Trophoblast cell (in vitro differentiated cells and primary cell): ENCODE data around the gene ARHGAP31.
A peak's percentile ranks its signal among the peaks of the same experiment; 100 is the strongest.

Experiments
- DNase-seq, 2 donors: peaks; one replicate each; pipeline ENCODE4 v3.0.0-alpha.2; 2016
- H2AFZ ChIP-seq: 2 replicates; pipeline ENCODE4 v1.6.1; 2013; ENCODE audit warnings: low read length, moderate library complexity, mild to moderate bottlenecking; ENCODE audit not compliant: insufficient read depth, poor library complexity
- H2AK5ac ChIP-seq: 2 replicates; pipeline ENCODE4 v1.6.1; 2013; ENCODE audit warnings: mild to moderate bottlenecking, low read length
- H2BK120ac ChIP-seq: 2 replicates; pipeline ENCODE4 v1.6.1; 2013; ENCODE audit warnings: low read length, mild to moderate bottlenecking, moderate library complexity; ENCODE audit not compliant: insufficient read depth, poor library complexity
- H2BK12ac ChIP-seq: 2 replicates; pipeline ENCODE4 v1.6.1; 2013; ENCODE audit warnings: mild to moderate bottlenecking, low read length, moderate library complexity
- H2BK5ac ChIP-seq: 2 replicates; pipeline ENCODE4 v1.6.1; 2013; ENCODE audit warnings: low read length, low read depth, moderate library complexity, mild to moderate bottlenecking; ENCODE audit not compliant: poor library complexity
- H3K14ac ChIP-seq: 2 replicates; pipeline ENCODE4 v1.6.1; 2013; ENCODE audit warnings: mild to moderate bottlenecking, low read length
- H3K18ac ChIP-seq: 2 replicates; pipeline ENCODE4 v1.6.1; 2013; ENCODE audit warnings: mild to moderate bottlenecking, low read length
- H3K23ac ChIP-seq: 2 replicates; pipeline ENCODE4 v1.6.1; 2013; ENCODE audit warnings: low read length
- H3K27ac ChIP-seq: 2 replicates; pipeline ENCODE4 v1.5.1; 2013; ENCODE audit warnings: low read depth, mild to moderate bottlenecking, inconsistent platforms, low read length, moderate library complexity
- H3K27me3 ChIP-seq: 2 replicates; pipeline ENCODE4 v1.6.1; 2013; ENCODE audit warnings: inconsistent platforms, mild to moderate bottlenecking, low read length, moderate library complexity; ENCODE audit not compliant: insufficient read depth
- H3K36me3 ChIP-seq, 2 experiments: 1 replicate in 1 of 2; 2 replicates in 1 of 2; pipeline ENCODE4 v1.6.1; 2013; ENCODE audit warnings: low read length in 2 of 2, mild to moderate bottlenecking in 2 of 2, moderate library complexity in 1 of 2; ENCODE audit not compliant: insufficient read depth in 2 of 2, control insufficient read depth in 1 of 2
- H3K4ac ChIP-seq: 2 replicates; pipeline ENCODE4 v1.6.1; 2013; ENCODE audit warnings: low read depth, mild to moderate bottlenecking, low read length, moderate library complexity
- H3K4me1 ChIP-seq, 2 experiments: 1 replicate in 1 of 2; 2 replicates in 1 of 2; pipeline ENCODE4 v1.6.1; 2013; ENCODE audit warnings: low read length in 2 of 2, mild to moderate bottlenecking in 2 of 2, moderate library complexity in 1 of 2; ENCODE audit not compliant: insufficient read depth in 2 of 2, control insufficient read depth in 1 of 2
- H3K4me2 ChIP-seq: 2 replicates; pipeline ENCODE4 v1.6.1; 2013; ENCODE audit warnings: inconsistent platforms, mild to moderate bottlenecking, low read length, moderate library complexity
- H3K4me3 ChIP-seq: 2 replicates; pipeline ENCODE4 v1.5.1; 2013; ENCODE audit warnings: mild to moderate bottlenecking, low read depth, low read length, inconsistent platforms
- H3K79me1 ChIP-seq: one replicate; pipeline ENCODE4 v1.6.1; 2013; ENCODE audit warnings: low read length
- H3K79me2 ChIP-seq: 2 replicates; pipeline ENCODE4 v1.6.1; 2013; ENCODE audit warnings: low read length, mild to moderate bottlenecking; ENCODE audit not compliant: control insufficient read depth, insufficient read depth, poor library complexity
- H3K9ac ChIP-seq: 2 replicates; pipeline ENCODE4 v1.6.1; 2013; ENCODE audit warnings: mild to moderate bottlenecking, low read length
- H3K9me3 ChIP-seq: 2 replicates; pipeline ENCODE4 v1.6.1; 2013; ENCODE audit warnings: low read depth, mild to moderate bottlenecking, control low read depth, inconsistent platforms, low read length; ENCODE audit not compliant: insufficient read depth
- H4K12ac ChIP-seq: 2 replicates; pipeline ENCODE4 v1.6.1; 2013; ENCODE audit warnings: low read depth, mild to moderate bottlenecking, low read length, moderate library complexity
- H4K8ac ChIP-seq: 2 replicates; pipeline ENCODE4 v1.6.1; 2013; ENCODE audit warnings: low read depth, mild to moderate bottlenecking, low read length, moderate library complexity
- H4K91ac ChIP-seq: one replicate; pipeline ENCODE4 v1.6.1; 2013; ENCODE audit warnings: low read depth, mild to moderate bottlenecking, low read length, moderate library complexity
- WGBS: extraction: QIAGEN DNeasy Blood & Tissue Kit; methylation state at CpG from one replicate; pipeline ENCODE4 v1.1.7; 2013; ENCODE audit warnings: missing lambda C conversion rate; ENCODE audit not compliant: insufficient read length, insufficient coverage; ENCODE audit errors: extremely low coverage; 5-methylcytosine and 5-hydroxymethylcytosine counted together

Gene ARHGAP31

GRCh38 chr3:119292666-119293065, 1.5 kb upstream of the ARHGAP31 start:
- H3K18ac ChIP-seq = no peak overlapping the region
- H3K4ac ChIP-seq = no peak overlapping the region
- no peak overlapping the region for H2AK5ac ChIP-seq
- H3K14ac ChIP-seq = no peak overlapping the region
- H2BK12ac ChIP-seq = peak overlapping the region; percentile 17
- no peak overlapping the region for H2BK120ac ChIP-seq
- H4K91ac ChIP-seq = no peak overlapping the region
- peaks cover 15% of the 10 kb centered on the region for H3K79me2 ChIP-seq
- no peak overlapping the region for H3K4me3 ChIP-seq
- H3K27ac ChIP-seq = no peak overlapping the region
- H3K9me3 ChIP-seq = no peaks in the 10 kb centered on the region
- peaks cover 13 to 17% of the 10 kb centered on the region in 2 experiments for H3K4me1 ChIP-seq
- H4K8ac ChIP-seq = no peak overlapping the region
- no peaks in the 10 kb centered on the region for H3K36me3 ChIP-seq
- H3K4me2 ChIP-seq = no peak overlapping the region
- DNase-seq = no peak
- H3K9ac ChIP-seq = no peak overlapping the region
- no peak overlapping the region for H2AFZ ChIP-seq
- WGBS = no CpG with 5 or more reads among the region's 4 CpGs
- H2BK5ac ChIP-seq = no peak overlapping the region
- no peak overlapping the region for H4K12ac ChIP-seq
- H3K23ac ChIP-seq = no peak overlapping the region
- no peaks in the 10 kb centered on the region for H3K27me3 ChIP-seq
- peaks cover 29% of the 10 kb centered on the region for H3K79me1 ChIP-seq

GRCh38 chr3:119293105-119293870, 895 bp upstream of the ARHGAP31 start:
- H4K91ac ChIP-seq = peak overlapping the region; percentile 99
- H3K4me3 ChIP-seq = peak overlapping the region; percentile 78
- H3K4me1 ChIP-seq = peaks cover 18 to 23% of the 10 kb centered on the region in 2 experiments
- H2BK5ac ChIP-seq = no peak overlapping the region
- peak in 1 of 2 donors; percentile 57 for DNase-seq
- H4K12ac ChIP-seq = no peak overlapping the region
- no CpG with 5 or more reads among the region's 4 CpGs for WGBS
- no peak overlapping the region for H3K14ac ChIP-seq
- H3K23ac ChIP-seq = no peak overlapping the region
- H3K9me3 ChIP-seq = no peaks in the 10 kb centered on the region
- no peaks in the 10 kb centered on the region for H3K27me3 ChIP-seq
- no peak overlapping the region for H3K4ac ChIP-seq
- no peak overlapping the region for H2AFZ ChIP-seq
- H3K79me1 ChIP-seq = peaks cover 29% of the 10 kb centered on the region
- H2BK120ac ChIP-seq = peak overlapping the region; percentile 13
- peaks cover 15% of the 10 kb centered on the region for H3K79me2 ChIP-seq
- H3K27ac ChIP-seq = peak overlapping the region; percentile 95
- peak overlapping the region; percentile 31 for H3K9ac ChIP-seq
- H3K4me2 ChIP-seq = peak overlapping the region; percentile 97
- H2BK12ac ChIP-seq = no peak overlapping the region
- H2AK5ac ChIP-seq = no peak overlapping the region
- peak overlapping the region; percentile 89 for H4K8ac ChIP-seq
- H3K36me3 ChIP-seq = no peaks in the 10 kb centered on the region
- no peak overlapping the region for H3K18ac ChIP-seq

GRCh38 chr3:119294696-119295671, 801 bp downstream of the ARHGAP31 start:
- peak overlapping the region; percentile 87 for H4K12ac ChIP-seq
- peak overlapping the region; percentile 97 for H3K4me2 ChIP-seq
- H4K91ac ChIP-seq = peak overlapping the region; percentile 99
- H3K27me3 ChIP-seq = no peaks in the 10 kb centered on the region
- DNase-seq = peak in 1 of 2 donors; percentile 58
- peaks cover 29% of the 10 kb centered on the region for H3K79me1 ChIP-seq
- peak overlapping the region; percentile 78 for H3K4me3 ChIP-seq
- H3K9ac ChIP-seq = peak overlapping the region; percentile 84
- peaks cover 22 to 26% of the 10 kb centered on the region in 2 experiments for H3K4me1 ChIP-seq
- peak overlapping the region; percentile 98 for H3K14ac ChIP-seq
- H2BK5ac ChIP-seq = peak overlapping the region; percentile 93
- peak overlapping the region; percentile 98 for H2BK120ac ChIP-seq
- H3K4ac ChIP-seq = peak overlapping the region; percentile 94
- peak overlapping the region; percentile 43 for H2AFZ ChIP-seq
- H3K9me3 ChIP-seq = no peaks in the 10 kb centered on the region
- H4K8ac ChIP-seq = peak overlapping the region; percentile 89
- H3K79me2 ChIP-seq = peaks cover 15% of the 10 kb centered on the region
- H3K27ac ChIP-seq = peak overlapping the region; percentile 95
- H3K36me3 ChIP-seq = peaks cover 4 to 6% of the 10 kb centered on the region in 2 experiments
- H2BK12ac ChIP-seq = peak overlapping the region; percentile 81
- peak overlapping the region; percentile 98 for H3K18ac ChIP-seq
- WGBS = no CpG with 5 or more reads among the region's 43 CpGs
- peak overlapping the region; percentile 62 for H2AK5ac ChIP-seq
- H3K23ac ChIP-seq = no peak overlapping the region
